ENCODE measurements around the gene APLN.

DNA sequence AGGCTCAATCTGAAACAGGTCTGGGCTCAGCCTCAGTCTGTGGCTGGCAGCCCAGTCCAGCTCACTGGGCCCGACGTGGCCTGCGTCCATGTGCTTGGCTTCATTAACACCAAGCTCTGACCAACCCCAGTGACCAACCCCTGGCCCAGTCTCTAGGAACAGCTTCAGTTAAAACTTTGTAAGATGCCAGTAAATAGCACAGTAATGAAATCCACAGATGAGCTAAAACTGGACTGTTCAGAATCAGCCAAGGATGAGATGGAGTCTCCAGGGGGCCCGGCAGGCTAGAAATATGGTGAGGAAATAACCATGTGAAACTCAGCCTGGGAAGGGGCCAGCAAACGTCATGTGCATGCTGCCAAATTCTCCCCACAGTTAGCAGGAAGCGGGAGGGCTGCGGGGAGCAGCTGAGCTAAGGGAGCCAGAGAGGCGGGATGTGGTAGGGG is 46.9 kb upstream of the APLN start:
- TF ChIP-seq ZNF274 (IDR thresholded peaks at IDR 0.05; ENCODE audit: low read depth, low read length) (no peak), YY1 (IDR thresholded peaks at IDR 0.05; ENCODE audit: insufficient read depth, insufficient read length) (no peak)

Data from NT2/D1 (cell line).